Cardiac muscle cell (in vitro differentiated cells and primary cell): ENCODE results near the gene ALG12. TPM values are rescaled to one million over a fixed set of nuclear protein-coding genes. Genes with fewer than 3 reads are reported as not detected.

Source experiments
- DNase-seq, 2 donors: peaks; one replicate each; pipeline versions ENCODE4 v3.0.0 to v3.0.0-alpha.2; 2010 to 2017; ENCODE audit warnings: low read depth in 1 of 2, low spot score in 1 of 2
- H3K27ac ChIP-seq: fragments of 200-600 bp; sonication (generic); 2 replicates; pipeline ENCODE4 v1.5.1; 2016
- H3K27me3 ChIP-seq: fragments of 200-600 bp; sonication (generic); 2 replicates; pipeline ENCODE4 v1.6.0; 2016; ENCODE audit warnings: control low read depth
- H3K36me3 ChIP-seq: fragments of 200-600 bp; sonication (generic); 2 replicates; pipeline ENCODE4 v1.5.1; 2016; ENCODE audit warnings: control low read depth
- H3K4me1 ChIP-seq: fragments of 200-600 bp; sonication (generic); 2 replicates; pipeline ENCODE4 v1.8.1; 2017; ENCODE audit warnings: low read depth, mild to moderate bottlenecking, mixed run types
- H3K4me3 ChIP-seq: fragments of 200-600 bp; sonication (generic); 2 replicates; pipeline ENCODE4 v1.5.1; 2016; ENCODE audit warnings: mild to moderate bottlenecking
- H3K9me3 ChIP-seq: fragments of 200-600 bp; sonication (generic); 2 replicates; pipeline ENCODE4 v1.5.1; 2017; ENCODE audit warnings: low read depth, mild to moderate bottlenecking, control low read depth
- CTCF ChIP-seq: IDR thresholded peaks from 2 replicates; pipeline ENCODE4 v1.5.1; 2012; ENCODE audit warnings: low read depth, mild to moderate bottlenecking, low read length
- polyA plus RNA-seq: library from polyadenylated mRNA; unstranded; fragments of >200 nt; fragmentation: Nextera tagmentation; extraction: Ambion mirVana; gene quantifications from 2 replicates; pipeline ENCODE4 v1.2.1, GENCODE V29; 2016
- total RNA-seq: library from RNA; depleted of rRNA; stranded (reverse); fragments of >200 nt; gene quantifications from 2 replicates; pipeline ENCODE4 v1.2.3, GENCODE V29; 2016

Gene ALG12
- total and polyA plus RNA-seq, 2 experiments from 2014 or later, result 10.5 to 38.0 TPM

DNA sequence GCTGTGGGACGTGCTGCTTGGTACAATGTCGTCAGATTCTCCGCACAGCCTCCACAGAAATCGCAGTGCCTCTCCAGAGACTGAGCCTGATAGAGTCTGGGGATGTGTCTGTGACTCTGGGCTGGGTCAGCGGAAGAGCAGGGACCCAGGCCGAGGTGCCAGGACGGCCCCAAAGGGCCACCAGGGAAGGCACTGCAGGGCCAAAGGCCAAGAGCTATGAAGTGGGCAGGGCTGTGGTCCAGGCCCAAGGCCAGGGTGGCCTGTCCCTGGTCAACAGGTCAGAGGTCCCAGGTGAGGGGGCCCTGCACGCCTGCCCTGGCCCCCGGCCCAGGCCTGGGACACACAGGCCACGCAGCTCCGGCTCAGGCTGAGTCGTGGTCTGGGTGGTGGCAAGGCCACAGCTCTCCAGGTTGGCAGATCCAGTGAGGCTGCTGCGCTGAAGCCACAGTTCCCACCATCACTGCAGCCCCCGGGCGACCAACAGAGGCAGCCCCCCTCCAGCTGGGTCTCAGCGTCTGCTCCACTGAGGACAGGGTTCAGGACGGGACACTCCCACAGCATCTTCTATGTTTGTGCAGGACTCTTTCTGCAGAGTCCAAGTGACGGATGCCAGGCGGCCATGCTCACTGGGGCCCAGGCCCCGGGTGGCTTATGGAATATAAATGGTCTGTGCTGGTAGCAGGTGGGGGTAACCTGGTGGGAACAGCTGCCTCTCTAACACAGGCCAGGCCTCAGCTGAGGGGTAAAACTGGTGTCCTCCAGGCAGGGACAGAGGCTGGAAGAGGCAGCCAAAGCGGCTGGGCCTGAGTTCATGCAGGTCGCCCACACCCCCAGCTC is 37.6 kb upstream of the ALG12 start:
- H3K4me1 ChIP-seq, result peaks cover 16% of the 10 kb centered on the region
- H3K9me3 ChIP-seq, result no peaks in the 10 kb centered on the region
- no peak overlapping the region for H3K4me3 ChIP-seq
- no peaks in the 10 kb centered on the region for H3K36me3 ChIP-seq
- DNase-seq, result no peak
- no peaks in the 10 kb centered on the region for H3K27me3 ChIP-seq
- H3K27ac ChIP-seq, result no peak overlapping the region
- no peak for TF ChIP-seq CTCF

- no peaks in the 10 kb centered on the region for H3K9me3 ChIP-seq
- peaks cover 16% of the 10 kb centered on the region for H3K4me1 ChIP-seq
- TF ChIP-seq CTCF, result no peak
- no peaks in the 10 kb centered on the region for H3K36me3 ChIP-seq
- no peak overlapping the region for H3K4me3 ChIP-seq
- H3K27ac ChIP-seq, result no peak overlapping the region
- no peak for DNase-seq
- no peaks in the 10 kb centered on the region for H3K27me3 ChIP-seq
These were observed 36.8 kb upstream of the ALG12 start for GRCh38 chr22:49954991-49955580.

DNA sequence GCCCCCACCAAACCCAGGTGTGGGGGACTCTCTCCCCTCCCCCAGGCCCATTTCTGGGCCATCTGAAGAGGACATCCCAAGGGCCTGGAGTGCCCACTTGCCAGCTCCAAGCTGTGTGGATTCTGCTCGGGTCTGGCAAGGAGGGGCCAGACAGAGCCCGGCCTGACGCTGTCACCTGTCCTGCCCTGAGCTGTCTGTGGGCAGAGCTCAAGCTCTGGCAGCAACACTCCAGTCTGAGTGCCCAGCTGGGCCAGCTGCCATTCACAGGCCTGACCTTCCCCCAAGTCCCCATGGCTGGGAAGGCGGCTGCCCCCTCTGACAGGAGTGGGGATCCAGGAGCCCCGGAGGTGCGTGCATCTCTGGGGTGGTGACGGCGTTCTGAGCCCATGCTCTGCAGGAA is 36.1 kb upstream of the ALG12 start:
- TF ChIP-seq CTCF, result no peak
- Histone ChIP-seq H3K27ac (no peak overlapping the region), H3K4me3 (no peak overlapping the region), H3K4me1 (peaks cover 10% of the 10 kb centered on the region), H3K9me3 (no peaks in the 10 kb centered on the region), H3K27me3 (no peaks in the 10 kb centered on the region), H3K36me3 (no peaks in the 10 kb centered on the region)
- no peak for DNase-seq

GRCh38 chr22:49953680-49954344 is 35.6 kb upstream of the ALG12 start:
- Histone ChIP-seq H3K36me3 (no peaks in the 10 kb centered on the region), H3K27me3 (no peaks in the 10 kb centered on the region), H3K4me1 (peaks cover 9% of the 10 kb centered on the region), H3K9me3 (no peaks in the 10 kb centered on the region), H3K27ac (no peak overlapping the region), H3K4me3 (no peak overlapping the region)
- TF ChIP-seq CTCF, result no peak
- DNase-seq, result no peak

DNA sequence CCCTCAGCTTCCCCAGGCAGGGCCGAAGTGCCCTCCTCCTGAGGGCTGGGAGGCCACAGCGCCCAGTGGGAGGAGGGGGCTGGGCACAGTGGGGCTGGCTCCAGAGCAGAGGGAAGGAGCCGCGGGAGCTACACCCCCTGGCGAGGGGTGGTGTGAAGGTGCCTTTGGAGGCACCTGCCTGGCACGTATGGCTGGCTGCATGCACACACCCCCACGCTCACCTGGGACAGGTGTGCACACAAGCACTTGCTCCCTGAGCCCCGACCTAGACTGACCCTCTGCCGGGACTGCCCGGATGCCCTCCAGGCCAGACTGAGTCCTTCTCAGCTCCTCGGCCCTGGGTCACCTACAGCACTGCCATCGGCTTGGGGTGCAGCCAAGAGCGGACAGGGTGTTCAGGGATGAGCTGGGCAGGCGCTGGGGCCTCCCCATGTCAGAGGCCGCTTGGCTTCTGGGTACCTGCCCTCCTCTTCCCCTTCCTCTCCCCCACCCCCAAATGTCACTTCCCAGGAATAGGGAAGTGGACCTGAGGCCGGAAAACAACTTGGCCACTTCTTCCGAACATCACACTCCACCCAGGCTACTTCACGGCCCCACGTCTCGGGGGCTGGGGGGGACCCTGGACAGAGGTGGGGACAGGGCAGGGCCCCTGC is 34.9 kb upstream of the ALG12 start:
- Histone ChIP-seq H3K27me3 (no peaks in the 10 kb centered on the region), H3K4me3 (no peak overlapping the region), H3K27ac (peak overlapping the region; percentile 39), H3K9me3 (no peaks in the 10 kb centered on the region), H3K36me3 (no peaks in the 10 kb centered on the region), H3K4me1 (peaks cover 9% of the 10 kb centered on the region)
- DNase-seq, result no peak
- no peak for TF ChIP-seq CTCF
